HK-2 (cell line): ENCODE measurements around the gene CELF2.

ENCODE experiments used
- DNase-seq: peaks from one replicate; pipeline ENCODE4 v3.0.0-alpha.2; 2018; ENCODE audit not compliant: unreplicated experiment

CELF2 gene

GRCh38 chr10:11245981-11246590, 228.4 kb downstream of the CELF2 start:
- DNase-seq, result no peak

GRCh38 chr10:11246752-11247467, 229.2 kb downstream of the CELF2 start:
- DNase-seq, result no peak

- DNase-seq, result no peak
Measured at GRCh38 chr10:11249152-11249807, 231.6 kb downstream of the CELF2 start.

GRCh38 chr10:11249808-11250195, 232.1 kb downstream of the CELF2 start:
- DNase-seq, result no peak

- no peak for DNase-seq
Measured at GRCh38 chr10:11250304-11250703, 232.6 kb downstream of the CELF2 start.

GRCh38 chr10:11252887-11253286, 235.2 kb downstream of the CELF2 start:
- no peak for DNase-seq

GRCh38 chr10:11253385-11254002, 235.8 kb downstream of the CELF2 start:
- DNase-seq, result no peak

- DNase-seq, result no peak
Measured at GRCh38 chr10:11255156-11255555, 237.5 kb downstream of the CELF2 start.

GRCh38 chr10:11255796-11256444, 238.2 kb downstream of the CELF2 start:
- no peak for DNase-seq

GRCh38 chr10:11256896-11257295, 239.2 kb downstream of the CELF2 start:
- DNase-seq, result no peak

- no peak for DNase-seq
Measured at GRCh38 chr10:11257440-11258090, 239.9 kb downstream of the CELF2 start.

GRCh38 chr10:11260170-11260569, 242.5 kb downstream of the CELF2 start:
- DNase-seq, result no peak

GRCh38 chr10:11261143-11261542, 243.5 kb downstream of the CELF2 start:
- DNase-seq, result no peak

GRCh38 chr10:11261687-11262493, 244.2 kb downstream of the CELF2 start:
- DNase-seq, result no peak

GRCh38 chr10:11262494-11263345, 245.0 kb downstream of the CELF2 start:
- DNase-seq, result no peak

GRCh38 chr10:11263767-11264166, 246.1 kb downstream of the CELF2 start:
- DNase-seq, result no peak

GRCh38 chr10:11264296-11265048, 246.8 kb downstream of the CELF2 start:
- DNase-seq, result no peak

- no peak for DNase-seq
Measured at GRCh38 chr10:11265484-11265883, 247.8 kb downstream of the CELF2 start.

- no peak for DNase-seq
Measured at GRCh38 chr10:11266426-11266825, 248.8 kb downstream of the CELF2 start.
